B cell (primary cell): ENCODE results near the gene PLD4. TPM values are rescaled to one million over a fixed set of nuclear protein-coding genes. Genes with fewer than 3 reads are reported as not detected.

ENCODE experiments used
- ATAC-seq: fragments of 200-7000 bp; cut with Tn5 transposase; one replicate; pipeline ENCODE4 v1.10.0; 2021; ENCODE audit warnings: low read depth, mild to moderate bottlenecking, moderate number of reproducible peaks, moderate library complexity
- CTCF ChIA-PET: fragments of 350-600 bp; sonication (Branson Sonifier 250); formaldehyde crosslinking; loops from one replicate; lab custom pipeline; 2021; ENCODE audit warnings: antibody characterized with exemption, inconsistent platforms; lab: Charles Lee
- POLR2A ChIA-PET: fragments of 350-600 bp; sonication (Branson Sonifier 250); formaldehyde crosslinking; loops from one replicate; lab custom pipeline; 2021; ENCODE audit warnings: antibody characterized with exemption; lab: Charles Lee
- DNase-seq: peaks from one replicate; pipeline ENCODE4 v3.0.0; 2013
- H2AFZ ChIP-seq: 2 replicates; pipeline ENCODE4 v1.6.1; 2012; ENCODE audit warnings: mild to moderate bottlenecking, low read depth, low read length; ENCODE audit not compliant: insufficient read depth, poor library complexity, severe bottlenecking
- H3K27ac ChIP-seq, 2 donors: 1 replicate in 1 of 2; 2 replicates in 1 of 2; pipeline ENCODE4 v1.5.1; 2012 to 2013; ENCODE audit warnings: low read length in 2 of 2, mild to moderate bottlenecking in 2 of 2, moderate library complexity in 1 of 2
- H3K27me3 ChIP-seq, 4 experiments: fragments of 200-600 bp in 1 of 4; sonication (generic) in 1 of 4; replicated peaks in 1 of 4; 1 replicate in 2 of 4; 2 replicates in 2 of 4; pipeline versions ENCODE4 v1.6.1 to v1.7.0; 2013 to 2016; ENCODE audit warnings: low read length in 3 of 4, mild to moderate bottlenecking in 2 of 4, mixed read lengths in 1 of 4, moderate library complexity in 1 of 4; ENCODE audit not compliant: insufficient read depth in 4 of 4, control insufficient read depth in 3 of 4; ENCODE audit errors: control extremely low read depth in 1 of 4
- H3K36me3 ChIP-seq, 2 experiments: replicated peaks in 1 of 2; 1 replicate in 1 of 2; 2 replicates in 1 of 2; pipeline versions ENCODE4 v1.6.1 to v1.7.1; 2013; ENCODE audit warnings: low read length in 1 of 2; ENCODE audit not compliant: insufficient read depth in 2 of 2, control insufficient read depth in 1 of 2; ENCODE audit errors: control extremely low read depth in 1 of 2, extremely low read depth in 1 of 2
- H3K4me1 ChIP-seq, 2 donors: fragments of 200-600 bp in 1 of 2; sonication (generic) in 1 of 2; 1 replicate in 1 of 2; 2 replicates in 1 of 2; pipeline versions ENCODE4 v1.5.1 to v1.6.1; 2013 to 2017; ENCODE audit warnings: low read length in 2 of 2; ENCODE audit not compliant: control insufficient read depth in 2 of 2, insufficient read depth in 2 of 2
- H3K4me2 ChIP-seq: replicated peaks from 2 replicates; pipeline ENCODE3; 2012; ENCODE audit warnings: mild to moderate bottlenecking, low read depth, low read length; ENCODE audit not compliant: poor library complexity, severe bottlenecking
- H3K4me3 ChIP-seq, 5 experiments: fragments of 200-600 bp in 1 of 5; sonication (generic) in 1 of 5; 1 replicate in 3 of 5; 2 replicates in 2 of 5; pipeline versions ENCODE4 v1.5.1 to v1.7.0; 2011 to 2016; ENCODE audit warnings: low read length in 4 of 5, mild to moderate bottlenecking in 4 of 5, low read depth in 2 of 5, control low read depth in 1 of 5, moderate library complexity in 1 of 5; ENCODE audit not compliant: insufficient read depth in 1 of 5; ENCODE audit errors: control extremely low read depth in 1 of 5, extremely low read depth in 1 of 5
- H3K79me2 ChIP-seq: fragments of 200-600 bp; sonication (generic); one replicate; pipeline ENCODE4 v1.6.0; 2016; ENCODE audit warnings: low read length; ENCODE audit not compliant: control insufficient read depth, insufficient read depth
- H3K9ac ChIP-seq: fragments of 200-600 bp; sonication (generic); 2 replicates; pipeline ENCODE4 v1.6.1; 2017; ENCODE audit warnings: mild to moderate bottlenecking, low read length, moderate library complexity
- H3K9me3 ChIP-seq, 3 donors: one replicate each; pipeline versions ENCODE4 v1.6.1 to v1.7.1; 2013; ENCODE audit warnings: low read length in 2 of 3; ENCODE audit not compliant: control insufficient read depth in 2 of 3, insufficient read depth in 1 of 3; ENCODE audit errors: control extremely low read depth in 1 of 3
- H4K20me1 ChIP-seq: 2 replicates; pipeline ENCODE4 v1.6.0; 2012; ENCODE audit warnings: mild to moderate bottlenecking, low read length; ENCODE audit not compliant: insufficient read depth, control insufficient read depth, poor library complexity, severe bottlenecking
- H3K27ac Mint-ChIP-seq: one replicate; pipeline ENCODE4 v1.8.0; 2021; ENCODE audit warnings: mixed read lengths
- H3K27me3 Mint-ChIP-seq: one replicate; pipeline ENCODE4 v1.8.0; 2021; ENCODE audit warnings: mixed read lengths
- H3K4me1 Mint-ChIP-seq: one replicate; pipeline ENCODE4 v1.8.0; 2021; ENCODE audit warnings: mixed read lengths
- H3K4me3 Mint-ChIP-seq: one replicate; pipeline ENCODE4 v1.8.0; 2021; ENCODE audit warnings: mixed read lengths
- H3K9me3 Mint-ChIP-seq: one replicate; pipeline ENCODE4 v1.8.0; 2022; ENCODE audit warnings: mixed read lengths; ENCODE audit not compliant: insufficient read depth
- EZH2 ChIP-seq: IDR thresholded peaks from 2 replicates; pipeline ENCODE4 v1.6.1; 2012; ENCODE audit warnings: borderline replicate concordance, low read depth, mild to moderate bottlenecking, moderate library complexity, low read length; ENCODE audit not compliant: insufficient read depth, poor library complexity, severe bottlenecking
- WGBS: methylation state at CpG from one replicate; pipeline ENCODE4 v1.1.5; 2013; ENCODE audit warnings: missing lambda C conversion rate; ENCODE audit not compliant: insufficient coverage; 5-methylcytosine and 5-hydroxymethylcytosine counted together
- intact Hi-C: fragments of 100-400 bp; cut with micrococcal nuclease; formaldehyde crosslinking; loops from one replicate; pipeline ENCODE4 v1.10.0; 2022
- polyA plus RNA-seq: library from polyadenylated mRNA; depleted of rRNA; stranded (reverse); fragments of >200 nt; gene quantifications from 2 replicates; pipeline ENCODE4 v1.2.3, GENCODE V29; 2012
- total RNA-seq, 2 donors: library from RNA; stranded (reverse); fragments of 120-200 nt in 1 of 2; gene quantifications; 1 replicate in 1 of 2; 2 replicates in 1 of 2; pipeline versions ENCODE4 v1.2.3 to v1.2.4, GENCODE V29; 2013 to 2022
- TF ChIP-seq, protein P1 (sequence below): fragments of 200-600 bp; IDR thresholded peaks from one replicate; pipeline ENCODE4 v1.8.0; 2022; ENCODE audit warnings: antibody characterized with exemption, mild to moderate bottlenecking

PLD4 gene
- total and polyA plus RNA-seq, 2 donors (not counting 1 experiment from before 2014, with no cell fraction given), result 49.9 to 79.7 TPM

DNA sequence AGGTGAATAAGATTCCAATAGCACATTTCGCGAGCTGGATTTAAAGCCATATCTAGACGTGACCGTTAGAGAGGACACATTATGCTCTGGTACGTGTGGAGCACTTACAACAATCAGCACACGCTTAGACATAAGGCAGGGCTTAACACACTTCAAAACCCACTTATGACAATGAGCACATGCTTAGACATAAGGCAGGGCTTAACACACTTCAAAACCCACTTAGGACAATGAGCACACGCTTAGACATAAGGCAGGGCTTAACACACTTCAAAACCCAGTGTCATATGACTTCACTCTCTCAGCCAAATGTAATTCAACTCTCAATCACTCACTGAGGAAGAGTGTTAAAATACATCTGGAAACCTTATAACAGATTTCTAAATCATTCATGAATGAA lies 11.2 kb upstream of the PLD4 start:
- no peak for TF ChIP-seq EZH2
- TF ChIP-seq, protein P1, sequence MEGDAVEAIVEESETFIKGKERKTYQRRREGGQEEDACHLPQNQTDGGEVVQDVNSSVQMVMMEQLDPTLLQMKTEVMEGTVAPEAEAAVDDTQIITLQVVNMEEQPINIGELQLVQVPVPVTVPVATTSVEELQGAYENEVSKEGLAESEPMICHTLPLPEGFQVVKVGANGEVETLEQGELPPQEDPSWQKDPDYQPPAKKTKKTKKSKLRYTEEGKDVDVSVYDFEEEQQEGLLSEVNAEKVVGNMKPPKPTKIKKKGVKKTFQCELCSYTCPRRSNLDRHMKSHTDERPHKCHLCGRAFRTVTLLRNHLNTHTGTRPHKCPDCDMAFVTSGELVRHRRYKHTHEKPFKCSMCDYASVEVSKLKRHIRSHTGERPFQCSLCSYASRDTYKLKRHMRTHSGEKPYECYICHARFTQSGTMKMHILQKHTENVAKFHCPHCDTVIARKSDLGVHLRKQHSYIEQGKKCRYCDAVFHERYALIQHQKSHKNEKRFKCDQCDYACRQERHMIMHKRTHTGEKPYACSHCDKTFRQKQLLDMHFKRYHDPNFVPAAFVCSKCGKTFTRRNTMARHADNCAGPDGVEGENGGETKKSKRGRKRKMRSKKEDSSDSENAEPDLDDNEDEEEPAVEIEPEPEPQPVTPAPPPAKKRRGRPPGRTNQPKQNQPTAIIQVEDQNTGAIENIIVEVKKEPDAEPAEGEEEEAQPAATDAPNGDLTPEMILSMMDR, result no peak
- no peak overlapping the region for H3K9ac ChIP-seq
- CTCF ChIA-PET, result no interaction called here
- peaks cover 16% of the 10 kb centered on the region for H3K27me3 Mint-ChIP-seq
- 98% methylated on average over 7 of the region's 7 CpGs for WGBS
- DNase-seq (no peak), ATAC-seq (no peak)
- H3K9me3 Mint-ChIP-seq, result no peaks in the 10 kb centered on the region
- POLR2A ChIA-PET, result no interaction called here
- no peaks in the 10 kb centered on the region for H3K79me2 ChIP-seq
- intact Hi-C loops, result no loop called here
- no peaks in the 10 kb centered on the region for H3K27me3 ChIP-seq
- H3K27ac ChIP-seq, result no peak overlapping the region
- H3K36me3 ChIP-seq, result no peaks in the 10 kb centered on the region
- peaks cover 4 to 25% (median 15%) of the 10 kb centered on the region in 3 donors for H3K9me3 ChIP-seq
- no peaks in the 10 kb centered on the region for H3K4me1 ChIP-seq
- H3K4me2 ChIP-seq, result no peak overlapping the region
- no peak overlapping the region for H2AFZ ChIP-seq
- no peaks in the 10 kb centered on the region for H3K4me1 Mint-ChIP-seq
- no peak overlapping the region for H3K4me3 ChIP-seq
- H3K27ac Mint-ChIP-seq, result no peak overlapping the region
- no peaks in the 10 kb centered on the region for H4K20me1 ChIP-seq
- H3K4me3 Mint-ChIP-seq, result no peak overlapping the region

- peaks cover 2% of the 10 kb centered on the region for H3K27me3 Mint-ChIP-seq
- ChIA-PET CTCF (interaction anchor here (1.1 to 1.3 kb wide), 2 partner anchors 10 to 21 kb away, joined by 3 to 6 read pairs; no protein-coding TSS in a partner anchor), POLR2A (no interaction called here)
- H3K9me3 Mint-ChIP-seq, result no peaks in the 10 kb centered on the region
- DNase-seq, result no peak
- H3K4me3 Mint-ChIP-seq, result no peak overlapping the region
- H3K4me3 ChIP-seq, result no peak overlapping the region
- no peak for ATAC-seq
- intact Hi-C loops, result no loop called here
- H3K9me3 ChIP-seq, result peaks cover 1 to 8% (median 3%) of the 10 kb centered on the region in 3 donors
- no peak overlapping the region for H3K9ac ChIP-seq
- no peaks in the 10 kb centered on the region for H3K27me3 ChIP-seq
- H3K4me2 ChIP-seq, result no peak overlapping the region
- H3K36me3 ChIP-seq, result no peaks in the 10 kb centered on the region
- H3K79me2 ChIP-seq, result no peaks in the 10 kb centered on the region
- H3K27ac ChIP-seq, result no peak overlapping the region
- H4K20me1 ChIP-seq, result no peaks in the 10 kb centered on the region
- H2AFZ ChIP-seq, result no peak overlapping the region
- TF ChIP-seq, protein P1, result no peak
- TF ChIP-seq EZH2, result no peak
- WGBS, result 92% methylated on average over 5 of the region's 9 CpGs
- H3K4me1 ChIP-seq, result no peaks in the 10 kb centered on the region
- no peak overlapping the region for H3K27ac Mint-ChIP-seq
- H3K4me1 Mint-ChIP-seq, result peaks cover 13% of the 10 kb centered on the region
Measured at GRCh38 chr14:104917116-104917515, 7.6 kb upstream of the PLD4 start.
